Endothelial cell of umbilical vein (primary cell): ENCODE measurements around the gene VTA1. TPM values are rescaled to one million over a fixed set of nuclear protein-coding genes. Genes with fewer than 3 reads are reported as not detected.
A peak's percentile ranks its signal among the peaks of the same experiment; 100 is the strongest.
"Not testable (repeated sequence)": the region's sequence is repeated elsewhere in the genome, so short reads cannot be mapped to it uniquely, and the experiment has no call there.

Experiments
- BruUV-seq: library from RNA; stranded (reverse); fragments of 400-500 nt; replicated peaks from 2 replicates; lab custom pipeline; 2021; lab: Mats Ljungman, UMichigan
- CTCF ChIA-PET: fragments of 300-600, 350-600 bp; sonication (Branson Sonifier 250); formaldehyde crosslinking; loops from one replicate; lab custom pipeline; 2021; ENCODE audit warnings: antibody characterized with exemption, inconsistent platforms; lab: Charles Lee
- POLR2A ChIA-PET: fragments of 300-600, 350-600 bp; sonication (Branson Sonifier 250); formaldehyde crosslinking; loops from one replicate; lab custom pipeline; 2021; ENCODE audit warnings: antibody characterized with exemption, inconsistent platforms; lab: Charles Lee
- DNase-seq: peaks from one replicate; pipeline ENCODE4 v3.0.0-alpha.2; 2011; ENCODE audit warnings: low read depth, low spot score
- FAIRE-seq: peaks from 2 replicates; lab custom pipeline; 2011; peaks lifted over from hg19 to GRCh38; lab: Jason Lieb, UNC
- H2AFZ ChIP-seq: 2 replicates; pipeline ENCODE4 v1.6.0; 2012; ENCODE audit warnings: low read depth, low read length, control low read depth, inconsistent platforms
- H3K27ac ChIP-seq: 2 replicates; pipeline ENCODE4 v1.5.1; 2011; ENCODE audit warnings: low read depth, mild to moderate bottlenecking, control low read depth, low read length, moderate library complexity; ENCODE audit not compliant: insufficient read depth
- H3K27me3 ChIP-seq, 2 experiments: 2 replicates each; pipeline versions ENCODE4 v1.6.0 to v1.6.1; 2011; ENCODE audit warnings: low read length in 2 of 2, mixed read lengths in 1 of 2; ENCODE audit not compliant: control insufficient read depth in 2 of 2, insufficient read depth in 2 of 2
- H3K36me3 ChIP-seq, 2 experiments: 2 replicates in 1 of 2; 3 replicates in 1 of 2; pipeline ENCODE4 v1.5.1; 2011; ENCODE audit warnings: low read length in 2 of 2, mild to moderate bottlenecking in 1 of 2, moderate library complexity in 1 of 2; ENCODE audit not compliant: control insufficient read depth in 2 of 2, insufficient read depth in 2 of 2; ENCODE audit errors: extremely low read depth in 1 of 2
- H3K4me1 ChIP-seq: 3 replicates; pipeline ENCODE4 v1.5.1; 2011; ENCODE audit warnings: mild to moderate bottlenecking, low read length; ENCODE audit not compliant: control insufficient read depth, insufficient read depth; ENCODE audit errors: extremely low read depth
- H3K4me2 ChIP-seq: 2 replicates; pipeline ENCODE4 v1.6.1; 2011; ENCODE audit warnings: low read length, control low read depth, mixed read lengths; ENCODE audit not compliant: insufficient read depth
- H3K4me3 ChIP-seq, 3 experiments: fragments of 200-600 bp in 1 of 3; sonication (generic), shearing (Covaris generic) in 1 of 3; replicated peaks in 1 of 3; 2 replicates each; pipeline ENCODE4 v1.5.1; 2011 to 2016; ENCODE audit warnings: control low read depth in 3 of 3, low read length in 3 of 3, mild to moderate bottlenecking in 2 of 3, inconsistent platforms in 1 of 3, low read depth in 1 of 3, moderate library complexity in 1 of 3; ENCODE audit not compliant: insufficient read depth in 1 of 3
- H3K79me2 ChIP-seq: 2 replicates; pipeline ENCODE4 v1.6.0; 2012; ENCODE audit warnings: low read length, inconsistent platforms; ENCODE audit not compliant: control insufficient read depth, insufficient read depth
- H3K9ac ChIP-seq: replicated peaks from 2 replicates; pipeline ENCODE3; 2011; ENCODE audit warnings: low read length, control low read depth; ENCODE audit not compliant: insufficient read depth; ENCODE audit errors: extremely low read depth
- H3K9me1 ChIP-seq: replicated peaks from 3 replicates; pipeline ENCODE4 v1.6.0; 2011; ENCODE audit warnings: mild to moderate bottlenecking, low read length; ENCODE audit not compliant: control insufficient read depth, insufficient read depth; ENCODE audit errors: extremely low read depth
- H3K9me3 ChIP-seq: replicated peaks from 2 replicates; pipeline ENCODE4 v1.5.1; 2012; ENCODE audit warnings: low read length, inconsistent platforms; ENCODE audit not compliant: control insufficient read depth, insufficient read depth
- H4K20me1 ChIP-seq: replicated peaks from 2 replicates; pipeline ENCODE3; 2011; ENCODE audit warnings: mild to moderate bottlenecking, low read length; ENCODE audit not compliant: control insufficient read depth, insufficient read depth; ENCODE audit errors: extremely low read depth
- dilution Hi-C: fragments of 300-500 bp; cut with MboI; formaldehyde crosslinking; loops from one replicate; pipeline ENCODE4 v1.15.0; 2019; ENCODE audit warnings: low sequenced_read_pairs; ENCODE audit not compliant: extremely low pct_ligation_motif_present
- intact Hi-C: fragments of 100-400 bp; cut with micrococcal nuclease; formaldehyde crosslinking; loops from one replicate; pipeline ENCODE4 v1.10.0; 2022
- polyA plus RNA-seq, 4 experiments: library from polyadenylated mRNA; depleted of rRNA in 3 of 4; stranded (reverse) in 3 of 4; unstranded in 1 of 4; fragments of >200 nt; gene quantifications; 2 replicates each; pipeline versions ENCODE4 v1.2.1 to v1.2.3, GENCODE V29; 2011 to 2012; ENCODE audit warnings: missing spikeins in 1 of 4
- total RNA-seq: library from RNA; stranded (reverse); gene quantifications from 2 replicates; pipeline ENCODE4 v1.2.3, GENCODE V29; 2021
- TF ChIP-seq, protein P1 (sequence below), 2 donors: IDR thresholded peaks; 1 replicate in 1 of 2; 2 replicates in 1 of 2; pipeline ENCODE4 v1.5.1; 2011; ENCODE audit warnings: low read length in 2 of 2, mild to moderate bottlenecking in 2 of 2, moderate library complexity in 2 of 2, control low read depth in 1 of 2, inconsistent platforms in 1 of 2, low read depth in 1 of 2; ENCODE audit not compliant: insufficient read depth in 1 of 2; ENCODE audit errors: extremely low read depth in 1 of 2

Gene VTA1
- total and polyA plus RNA-seq, 2 donors (not counting 3 experiments of a cell fraction or from before 2014, with no cell fraction given): 39.0 to 40.9 TPM

DNA sequence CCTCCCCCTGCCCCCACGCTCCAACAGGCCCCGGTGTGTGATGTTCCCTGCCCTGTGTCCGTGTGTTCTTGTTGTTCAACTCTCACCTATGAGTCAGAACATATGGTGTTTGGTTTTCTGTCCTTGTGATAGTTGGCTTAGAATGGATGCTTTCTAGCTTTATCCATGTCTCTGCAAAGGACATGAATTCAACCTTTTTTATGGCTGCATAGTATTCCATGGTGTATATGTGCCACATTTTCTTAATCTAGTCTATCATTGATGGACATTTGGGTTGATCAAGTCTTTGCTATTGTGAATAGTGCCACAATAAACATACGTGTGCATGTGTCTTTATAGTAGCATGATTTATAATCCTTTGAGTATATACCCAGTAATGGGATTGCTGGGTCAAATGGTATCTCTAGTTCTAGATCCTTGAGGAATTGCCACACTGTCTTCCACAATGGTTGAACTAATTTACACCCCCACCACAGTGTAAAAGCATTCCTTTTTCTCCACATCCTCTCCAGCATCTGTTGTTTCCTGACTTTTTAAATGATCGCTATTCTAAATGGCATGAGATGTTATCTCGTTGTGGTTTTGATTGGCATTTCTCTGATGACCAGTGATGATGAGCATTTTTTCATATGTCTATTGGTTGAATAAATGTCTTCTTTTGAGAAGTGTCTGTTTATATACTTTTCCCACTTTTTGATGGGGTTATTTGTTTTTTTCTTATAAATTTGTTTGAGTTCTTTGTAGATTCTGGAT lies 82.6 kb downstream of the VTA1 start:
- BruUV-seq, FAIRE-seq, H4K20me1 ChIP-seq, CTCF ChIA-PET, H3K4me1 ChIP-seq, H3K9me1 ChIP-seq, H3K27me3 ChIP-seq, H3K4me2 ChIP-seq, H3K4me3 ChIP-seq, H3K9ac ChIP-seq, POLR2A ChIA-PET, DNase-seq, H3K9me3 ChIP-seq, H2AFZ ChIP-seq, H3K36me3 ChIP-seq, H3K27ac ChIP-seq, H3K79me2 ChIP-seq, dilution Hi-C loops: not testable (repeated sequence)
- intact Hi-C loops: loop anchor here (5.0 to 10.0 kb wide), 2 partner anchors 243 to 305 kb away; no protein-coding TSS in a partner anchor

DNA sequence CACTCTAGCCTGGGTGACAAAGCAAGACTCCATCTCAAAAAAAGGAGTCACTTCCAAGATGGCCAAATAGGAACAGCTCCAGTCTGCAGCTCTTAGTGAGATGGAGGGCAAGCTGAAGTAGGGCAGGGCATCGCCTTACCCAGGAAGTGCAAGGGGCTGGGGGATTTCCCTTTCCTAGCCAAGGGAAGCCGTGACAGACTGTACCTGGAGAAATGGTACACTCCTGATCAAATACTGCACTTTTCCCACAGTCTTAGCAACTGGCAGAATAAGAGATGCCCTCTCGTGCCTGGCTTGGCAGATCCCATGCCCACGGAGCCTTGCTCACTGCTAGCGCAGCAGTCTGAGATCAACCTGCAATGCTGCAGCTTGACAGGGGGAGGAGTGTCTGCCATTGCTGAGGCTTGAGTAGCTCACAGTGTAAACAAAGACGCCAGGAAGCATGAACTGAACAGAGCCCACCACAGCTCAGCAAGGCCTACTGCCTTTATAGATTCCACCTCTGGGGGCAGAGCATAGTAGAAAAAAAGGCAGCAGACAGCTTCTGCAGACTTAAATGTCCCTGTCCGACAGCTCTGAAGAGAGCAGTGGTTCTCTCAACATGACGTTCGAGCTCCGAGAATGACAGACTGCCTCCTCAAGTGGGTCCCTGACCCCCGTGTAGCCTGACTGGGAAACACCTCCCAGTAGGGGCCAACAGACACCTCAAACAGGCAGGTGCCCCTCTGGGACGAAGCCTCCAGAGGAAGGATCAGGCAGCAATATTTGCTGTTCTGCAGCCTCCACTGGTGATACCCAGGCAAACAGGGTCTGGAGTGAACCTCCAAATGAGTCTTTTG lies 85.4 kb downstream of the VTA1 start:
- H3K4me1 ChIP-seq, H4K20me1 ChIP-seq, POLR2A ChIA-PET, dilution Hi-C loops, BruUV-seq, H3K27ac ChIP-seq, H3K27me3 ChIP-seq, H3K9me1 ChIP-seq, H3K4me3 ChIP-seq, H3K9ac ChIP-seq, H3K9me3 ChIP-seq, H3K36me3 ChIP-seq, H3K4me2 ChIP-seq, H3K79me2 ChIP-seq: not testable (repeated sequence)
- peak overlapping the region; percentile 62 for H2AFZ ChIP-seq
- DNase-seq (peak; percentile 92), FAIRE-seq (peak; percentile 75)
- CTCF ChIA-PET: interaction anchor here (0.6 to 4.0 kb wide), 35 partner anchors 10 to 242 kb away, joined by 3 to 60 read pairs (median 5); partner anchors contain the start of gene ADGRG6
- intact Hi-C loops: loop anchor here (1.0 to 5.0 kb wide), 3 partner anchors 70 to 240 kb away; partner anchors contain the start of gene ADGRG6
- TF ChIP-seq, protein P1, sequence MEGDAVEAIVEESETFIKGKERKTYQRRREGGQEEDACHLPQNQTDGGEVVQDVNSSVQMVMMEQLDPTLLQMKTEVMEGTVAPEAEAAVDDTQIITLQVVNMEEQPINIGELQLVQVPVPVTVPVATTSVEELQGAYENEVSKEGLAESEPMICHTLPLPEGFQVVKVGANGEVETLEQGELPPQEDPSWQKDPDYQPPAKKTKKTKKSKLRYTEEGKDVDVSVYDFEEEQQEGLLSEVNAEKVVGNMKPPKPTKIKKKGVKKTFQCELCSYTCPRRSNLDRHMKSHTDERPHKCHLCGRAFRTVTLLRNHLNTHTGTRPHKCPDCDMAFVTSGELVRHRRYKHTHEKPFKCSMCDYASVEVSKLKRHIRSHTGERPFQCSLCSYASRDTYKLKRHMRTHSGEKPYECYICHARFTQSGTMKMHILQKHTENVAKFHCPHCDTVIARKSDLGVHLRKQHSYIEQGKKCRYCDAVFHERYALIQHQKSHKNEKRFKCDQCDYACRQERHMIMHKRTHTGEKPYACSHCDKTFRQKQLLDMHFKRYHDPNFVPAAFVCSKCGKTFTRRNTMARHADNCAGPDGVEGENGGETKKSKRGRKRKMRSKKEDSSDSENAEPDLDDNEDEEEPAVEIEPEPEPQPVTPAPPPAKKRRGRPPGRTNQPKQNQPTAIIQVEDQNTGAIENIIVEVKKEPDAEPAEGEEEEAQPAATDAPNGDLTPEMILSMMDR (IDR thresholded peaks at IDR 0.05; ENCODE audit: extremely low read depth in 1 of 2, insufficient read depth in 1 of 2, low read depth in 1 of 2, low read length in 2 of 2): peak; percentile 39 to 61
